GM20431 (cell line): ENCODE results near the gene LDB2.

Source experiments
- in situ Hi-C: fragments of 300-500 bp; cut with MseI, MboI; formaldehyde crosslinking; loops from one replicate; pipeline ENCODE4 v1.15.0; 2020; ENCODE audit warnings: low sequenced_read_pairs; ENCODE audit not compliant: unreplicated experiment

The LDB2 gene

DNA sequence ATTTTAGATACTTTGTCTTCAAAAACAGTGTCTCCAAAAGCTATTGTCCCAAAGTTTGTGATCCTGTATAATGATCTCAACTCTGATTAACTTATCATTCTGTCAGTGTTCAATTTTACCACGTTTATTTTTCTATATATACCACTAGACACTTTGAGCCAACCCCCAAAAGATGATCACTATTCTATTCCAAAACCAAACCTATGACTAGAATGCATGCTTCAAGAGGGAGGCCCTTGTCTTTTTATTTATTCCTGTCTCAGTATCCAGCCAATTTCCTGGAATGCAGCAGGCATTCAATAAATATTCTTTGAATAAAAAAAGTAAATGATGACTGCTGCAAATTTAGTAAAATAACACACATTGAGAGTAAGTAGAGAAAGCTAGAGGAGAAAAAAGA is 275.6 kb downstream of the LDB2 start:
- in situ Hi-C loops, result no loop called here

GRCh38 chr4:16617435-16617834 is 281.0 kb downstream of the LDB2 start:
- in situ Hi-C loops, result no loop called here

- in situ Hi-C loops, result no loop called here
These were observed 281.4 kb downstream of the LDB2 start for GRCh38 chr4:16617011-16617410.

DNA sequence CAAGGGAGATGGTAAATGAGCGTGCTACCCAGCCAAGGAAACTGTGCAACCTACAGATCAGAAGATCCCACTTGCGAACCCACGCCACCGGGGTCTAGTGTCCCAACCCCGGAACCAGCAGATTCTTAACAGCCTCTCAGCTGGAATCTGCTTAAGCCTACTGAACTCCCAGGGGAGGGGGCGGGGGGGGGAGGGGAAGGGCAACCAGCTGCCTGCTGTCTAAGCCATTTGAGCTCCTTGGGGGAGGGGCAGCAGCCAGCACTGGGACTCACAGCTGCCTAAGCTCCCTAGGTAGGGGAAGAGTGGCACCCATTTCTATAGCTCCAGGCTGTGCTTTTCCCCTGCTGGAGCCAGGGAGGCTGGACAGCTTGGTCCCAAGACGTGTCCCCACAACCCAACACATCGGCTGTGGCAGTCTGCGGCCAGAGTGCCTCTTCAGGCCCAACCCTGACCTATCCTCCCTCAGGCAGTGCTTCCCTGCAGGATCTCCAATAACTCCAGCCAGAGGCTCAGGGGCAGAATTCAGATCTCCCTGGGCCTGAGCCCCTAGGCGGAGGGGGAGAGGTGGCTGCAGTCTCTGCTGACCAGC is 289.2 kb downstream of the LDB2 start:
- in situ Hi-C loops, result no loop called here

DNA sequence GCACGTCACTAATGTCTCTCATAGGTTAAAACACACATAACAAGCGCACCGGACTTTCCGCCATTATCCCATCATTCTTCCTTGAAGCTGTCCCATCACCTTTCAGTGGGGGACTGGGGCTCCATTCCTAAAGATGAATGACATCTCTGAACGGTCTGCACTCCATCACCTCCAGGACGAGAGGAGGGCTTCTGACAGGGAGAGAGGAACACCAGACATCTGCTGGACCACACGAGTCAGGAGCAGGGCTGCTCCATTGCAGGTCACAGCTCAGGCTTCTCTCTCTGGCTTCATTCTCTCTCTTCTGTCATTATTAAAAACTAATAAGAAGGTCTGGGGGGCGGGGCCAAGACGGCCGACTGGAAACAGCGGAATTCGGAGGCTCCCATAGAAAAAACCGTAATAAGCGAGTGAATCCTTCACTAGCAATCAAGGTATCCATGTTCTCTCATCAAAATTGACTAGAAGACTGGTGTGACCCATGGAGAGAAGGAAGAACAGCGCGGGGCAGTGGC is 289.8 kb downstream of the LDB2 start:
- in situ Hi-C loops, result no loop called here

GRCh38 chr4:16608123-16608522 is 290.3 kb downstream of the LDB2 start:
- in situ Hi-C loops, result no loop called here

DNA sequence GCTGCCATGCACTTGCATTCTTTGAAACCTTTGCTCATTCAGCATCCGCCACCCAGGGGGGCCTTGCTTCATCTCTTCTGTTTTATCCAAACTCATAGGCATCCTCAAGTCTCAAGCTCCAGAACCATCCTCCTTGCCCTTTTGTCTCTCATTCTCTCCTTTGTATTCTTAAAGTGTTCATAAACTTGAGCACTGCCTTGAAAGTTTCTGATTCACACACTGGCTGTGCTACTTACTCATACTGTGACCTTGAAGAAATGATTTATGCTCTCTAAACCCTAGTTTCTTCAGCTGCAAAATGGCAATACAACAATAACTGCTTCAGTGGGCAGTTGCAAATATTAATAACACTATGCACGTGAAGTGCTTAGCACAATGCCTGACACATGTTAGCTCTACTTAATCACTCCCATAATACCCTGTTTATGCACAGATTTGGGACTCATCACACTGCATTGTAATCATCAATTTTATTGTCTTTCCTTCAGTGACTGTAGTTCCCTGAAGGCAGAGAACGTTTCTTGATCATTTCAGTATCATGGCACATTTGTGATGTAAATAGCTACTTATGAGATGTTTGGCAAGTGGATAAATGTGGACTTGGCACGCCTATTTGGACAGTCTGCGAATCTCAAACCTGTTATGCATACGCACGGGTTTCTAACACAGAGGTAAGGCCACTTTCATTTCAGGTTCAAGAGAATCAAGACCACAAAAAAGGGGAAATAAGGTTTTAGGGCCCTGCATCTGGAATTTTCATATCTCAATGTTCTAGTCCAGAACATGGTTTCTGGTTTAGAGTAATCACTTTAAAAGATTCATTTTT is 291.0 kb downstream of the LDB2 start:
- in situ Hi-C loops, result no loop called here

- in situ Hi-C loops, result no loop called here
These were observed 291.8 kb downstream of the LDB2 start for GRCh38 chr4:16606691-16607090.

DNA sequence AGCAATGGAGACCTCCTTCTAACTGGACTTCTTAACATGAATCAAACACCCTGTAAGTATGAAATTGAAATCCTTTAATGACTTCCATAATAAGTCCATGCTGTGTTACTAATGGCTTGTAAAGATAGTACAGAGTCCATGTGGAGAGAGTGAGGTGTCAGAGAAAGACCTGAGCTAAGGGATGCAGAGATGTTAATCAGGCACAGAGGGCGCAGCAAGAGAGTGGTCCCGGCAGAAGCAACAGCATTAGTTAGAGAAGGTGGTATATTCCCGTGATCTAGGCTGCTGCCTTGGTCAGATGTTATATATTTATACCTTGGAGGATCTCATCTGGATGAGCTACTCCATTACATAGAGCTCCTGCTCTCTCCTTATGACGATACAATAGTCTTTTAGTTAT is 295.3 kb downstream of the LDB2 start:
- in situ Hi-C loops, result no loop called here

DNA sequence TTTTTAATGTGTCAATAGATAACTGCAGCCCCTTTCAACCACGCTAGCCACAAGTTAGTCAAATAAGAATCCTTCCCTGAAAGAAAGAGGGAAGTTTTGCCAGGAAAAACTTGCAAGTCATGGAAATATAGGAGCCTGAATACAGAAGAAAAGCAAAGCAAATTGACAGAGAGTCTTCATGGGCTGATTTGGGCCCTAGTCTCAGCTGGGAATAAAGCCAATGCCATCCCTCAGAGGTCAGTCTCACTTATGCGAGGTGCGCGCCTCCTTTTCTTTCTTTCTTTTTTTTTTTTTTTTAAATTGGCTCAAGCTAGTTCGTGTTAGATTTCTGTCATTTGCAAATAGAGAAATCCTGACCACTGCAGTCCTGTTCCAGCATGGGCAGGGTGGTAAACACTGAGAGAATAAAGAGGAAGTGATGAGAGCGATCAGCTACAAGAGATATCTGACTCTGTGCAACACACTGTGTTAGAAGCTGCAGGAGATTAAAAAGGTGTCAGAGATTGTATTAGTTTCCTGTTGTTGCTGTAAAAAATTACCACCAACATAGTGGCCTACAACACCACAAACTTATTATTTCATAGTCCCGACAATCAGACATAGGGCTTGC is 299.7 kb downstream of the LDB2 start:
- in situ Hi-C loops, result no loop called here

- in situ Hi-C loops, result no loop called here
These were observed 300.4 kb downstream of the LDB2 start for GRCh38 chr4:16597845-16598596.

DNA sequence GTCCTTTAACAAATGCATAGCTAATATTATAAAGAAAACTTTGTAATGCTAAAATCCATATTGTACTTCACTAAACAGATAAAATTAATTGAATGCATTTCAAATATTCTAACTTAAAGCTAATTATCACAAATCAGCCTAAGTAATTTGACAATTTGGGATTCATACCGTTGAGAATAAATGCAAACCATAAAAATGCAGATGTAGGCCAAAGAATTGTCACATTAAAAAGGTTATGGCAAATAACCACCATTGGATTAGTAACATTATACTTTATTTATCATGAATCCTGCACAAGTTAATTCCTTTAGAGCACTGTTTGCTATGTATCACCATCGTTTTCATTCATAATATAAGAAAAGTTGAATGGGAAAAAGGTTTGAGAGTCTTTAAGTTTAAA is 301.0 kb downstream of the LDB2 start:
- in situ Hi-C loops, result no loop called here

DNA sequence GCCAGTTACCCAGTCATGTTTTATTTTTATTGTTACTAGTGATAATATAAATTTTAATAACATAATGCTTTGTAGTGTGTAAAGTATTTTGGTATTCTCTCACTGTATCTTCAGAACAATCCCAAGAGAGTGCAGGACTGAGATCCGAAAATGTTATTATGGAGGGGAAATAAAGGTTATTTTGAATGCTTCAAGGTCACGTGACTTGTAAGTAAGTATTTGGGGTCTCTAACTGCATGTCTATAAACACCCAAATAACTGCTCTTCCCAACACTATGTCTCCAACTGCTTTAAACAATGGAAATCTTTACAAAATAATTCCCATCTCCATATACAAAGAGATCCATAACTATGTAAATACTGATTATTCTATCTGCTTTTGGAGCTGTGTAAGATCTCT is 302.2 kb downstream of the LDB2 start:
- in situ Hi-C loops, result no loop called here

GRCh38 chr4:16594128-16594527 is 304.3 kb downstream of the LDB2 start:
- in situ Hi-C loops, result no loop called here

- in situ Hi-C loops, result no loop called here
These were observed 305.1 kb downstream of the LDB2 start for GRCh38 chr4:16593386-16593785.

GRCh38 chr4:16591272-16591826 is 307.1 kb downstream of the LDB2 start:
- in situ Hi-C loops, result no loop called here

GRCh38 chr4:16590797-16591196 is 307.6 kb downstream of the LDB2 start:
- in situ Hi-C loops, result no loop called here

- in situ Hi-C loops, result no loop called here
These were observed 309.8 kb downstream of the LDB2 start for GRCh38 chr4:16588651-16589050.

- in situ Hi-C loops, result no loop called here
These were observed 310.3 kb downstream of the LDB2 start for GRCh38 chr4:16588149-16588548.

- in situ Hi-C loops, result no loop called here
These were observed 313.4 kb downstream of the LDB2 start for GRCh38 chr4:16585053-16585452.
